Activated CD8-positive, alpha-beta T cell treated with anti-CD3 and anti-CD28 coated beads for 36 hours (primary cell): ENCODE measurements around the gene OLFML1. TPM values are rescaled to one million over a fixed set of nuclear protein-coding genes. Genes with fewer than 3 reads are reported as not detected.
A peak's percentile ranks its signal among the peaks of the same experiment; 100 is the strongest.

Experiments used
- ATAC-seq: fragments of 200-7000 bp; cut with Tn5 transposase; one replicate; pipeline ENCODE4 v1.10.0; 2021; ENCODE audit warnings: mild to moderate bottlenecking, moderate library complexity
- CTCF ChIA-PET: fragments of 350-600 bp; sonication (Branson Sonifier 250); formaldehyde crosslinking; loops from one replicate; lab custom pipeline; 2021; ENCODE audit warnings: antibody characterized with exemption; lab: Charles Lee
- POLR2A ChIA-PET: fragments of 350-600 bp; sonication (Branson Sonifier 250); formaldehyde crosslinking; loops from one replicate; lab custom pipeline; 2021; ENCODE audit warnings: antibody characterized with exemption; lab: Charles Lee
- DNase-seq: peaks from one replicate; pipeline ENCODE4 v3.0.0-alpha.2; 2020
- H3K27ac Mint-ChIP-seq: one replicate; pipeline ENCODE4 v1.8.0; 2021; ENCODE audit warnings: mild to moderate bottlenecking, mixed read lengths
- H3K27me3 Mint-ChIP-seq: one replicate; pipeline ENCODE4 v1.8.0; 2021; ENCODE audit warnings: mixed read lengths
- H3K36me3 Mint-ChIP-seq: one replicate; pipeline ENCODE4 v1.8.0; 2021; ENCODE audit warnings: low read depth, mixed read lengths
- H3K4me1 Mint-ChIP-seq: one replicate; pipeline ENCODE4 v1.8.0; 2021; ENCODE audit warnings: low read depth, mixed read lengths
- H3K4me3 Mint-ChIP-seq: one replicate; pipeline ENCODE4 v1.8.0; 2021; ENCODE audit warnings: mild to moderate bottlenecking, moderate library complexity, mixed read lengths
- H3K9me3 Mint-ChIP-seq: one replicate; pipeline ENCODE4 v1.8.0; 2021; ENCODE audit warnings: mixed read lengths
- intact Hi-C: fragments of 100-400 bp; cut with micrococcal nuclease; formaldehyde crosslinking; loops from one replicate; pipeline ENCODE4 v1.10.0; 2022
- total RNA-seq, 2 experiments: library from RNA; stranded (reverse); gene quantifications; one replicate each; pipeline ENCODE4 v1.2.3, GENCODE V29; 2021
- TF ChIP-seq, protein P1 (sequence below): fragments of 200-600 bp; IDR thresholded peaks from one replicate; pipeline ENCODE4 v1.8.0; 2022; ENCODE audit warnings: antibody characterized with exemption, mild to moderate bottlenecking

OLFML1 gene
- total RNA-seq, 2 experiments from 2014 or later, result not detected

DNA sequence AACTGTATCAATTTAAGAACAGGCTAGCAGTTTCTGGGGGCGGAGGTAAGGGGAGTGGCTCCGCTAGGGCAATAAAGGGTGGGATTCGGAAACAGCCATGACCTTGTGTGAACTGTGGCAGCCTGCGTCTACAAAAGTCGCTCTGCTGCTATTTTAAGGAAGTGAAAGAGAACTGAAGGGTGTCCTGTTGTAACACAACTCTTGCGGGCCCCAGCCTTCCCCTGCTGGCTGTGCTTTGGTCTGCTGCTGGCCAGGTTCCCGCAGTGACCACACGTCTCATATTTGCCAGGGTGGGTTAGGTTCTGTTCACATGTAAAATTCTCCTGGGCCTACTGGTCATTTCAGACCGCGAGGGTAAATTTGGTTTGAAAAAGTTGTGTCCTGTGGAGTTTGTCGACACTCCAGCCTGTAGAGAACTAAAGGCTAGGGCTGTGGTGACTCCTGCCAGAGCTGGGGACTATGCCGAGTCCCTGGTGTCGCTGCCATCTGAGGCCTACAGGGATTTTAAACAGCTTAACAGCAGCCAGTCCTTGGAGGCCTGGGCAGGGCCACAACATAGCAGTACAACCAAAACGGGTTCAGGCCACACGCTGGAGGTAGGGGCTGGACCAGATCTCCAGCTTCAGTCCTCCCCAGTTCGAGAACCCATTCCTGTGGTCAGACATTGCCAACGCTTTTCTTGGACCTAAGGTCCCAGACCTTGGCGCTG lies 27.4 kb downstream of the OLFML1 start:
- H3K4me3 Mint-ChIP-seq, result peak overlapping the region; percentile 86
- H3K36me3 Mint-ChIP-seq, result no peaks in the 10 kb centered on the region
- peaks cover 4% of the 10 kb centered on the region for H3K27me3 Mint-ChIP-seq
- peak overlapping the region; percentile 90 for H3K27ac Mint-ChIP-seq
- ChIA-PET CTCF (interaction anchor here (0.6 to 2.6 kb wide), 26 partner anchors 9 to 182 kb away, joined by 3 to 12 read pairs (median 4); partner anchors contain the start of gene OLFML1), POLR2A (interaction anchor here (0.7 to 1.5 kb wide), 4 partner anchors 8 to 474 kb away, joined by 3 to 6 read pairs (median 3); partner anchors contain the start of gene EIF3F)
- DNase-seq, result peak; percentile 58
- H3K9me3 Mint-ChIP-seq, result no peaks in the 10 kb centered on the region
- peaks cover 25% of the 10 kb centered on the region for H3K4me1 Mint-ChIP-seq
- TF ChIP-seq, protein P1, sequence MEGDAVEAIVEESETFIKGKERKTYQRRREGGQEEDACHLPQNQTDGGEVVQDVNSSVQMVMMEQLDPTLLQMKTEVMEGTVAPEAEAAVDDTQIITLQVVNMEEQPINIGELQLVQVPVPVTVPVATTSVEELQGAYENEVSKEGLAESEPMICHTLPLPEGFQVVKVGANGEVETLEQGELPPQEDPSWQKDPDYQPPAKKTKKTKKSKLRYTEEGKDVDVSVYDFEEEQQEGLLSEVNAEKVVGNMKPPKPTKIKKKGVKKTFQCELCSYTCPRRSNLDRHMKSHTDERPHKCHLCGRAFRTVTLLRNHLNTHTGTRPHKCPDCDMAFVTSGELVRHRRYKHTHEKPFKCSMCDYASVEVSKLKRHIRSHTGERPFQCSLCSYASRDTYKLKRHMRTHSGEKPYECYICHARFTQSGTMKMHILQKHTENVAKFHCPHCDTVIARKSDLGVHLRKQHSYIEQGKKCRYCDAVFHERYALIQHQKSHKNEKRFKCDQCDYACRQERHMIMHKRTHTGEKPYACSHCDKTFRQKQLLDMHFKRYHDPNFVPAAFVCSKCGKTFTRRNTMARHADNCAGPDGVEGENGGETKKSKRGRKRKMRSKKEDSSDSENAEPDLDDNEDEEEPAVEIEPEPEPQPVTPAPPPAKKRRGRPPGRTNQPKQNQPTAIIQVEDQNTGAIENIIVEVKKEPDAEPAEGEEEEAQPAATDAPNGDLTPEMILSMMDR, result no peak
- ATAC-seq, result peak; percentile 29
- intact Hi-C loops, result loop anchor here (2.0 to 10.0 kb wide), 2 partner anchors 152 to 182 kb away; no protein-coding TSS in a partner anchor

DNA sequence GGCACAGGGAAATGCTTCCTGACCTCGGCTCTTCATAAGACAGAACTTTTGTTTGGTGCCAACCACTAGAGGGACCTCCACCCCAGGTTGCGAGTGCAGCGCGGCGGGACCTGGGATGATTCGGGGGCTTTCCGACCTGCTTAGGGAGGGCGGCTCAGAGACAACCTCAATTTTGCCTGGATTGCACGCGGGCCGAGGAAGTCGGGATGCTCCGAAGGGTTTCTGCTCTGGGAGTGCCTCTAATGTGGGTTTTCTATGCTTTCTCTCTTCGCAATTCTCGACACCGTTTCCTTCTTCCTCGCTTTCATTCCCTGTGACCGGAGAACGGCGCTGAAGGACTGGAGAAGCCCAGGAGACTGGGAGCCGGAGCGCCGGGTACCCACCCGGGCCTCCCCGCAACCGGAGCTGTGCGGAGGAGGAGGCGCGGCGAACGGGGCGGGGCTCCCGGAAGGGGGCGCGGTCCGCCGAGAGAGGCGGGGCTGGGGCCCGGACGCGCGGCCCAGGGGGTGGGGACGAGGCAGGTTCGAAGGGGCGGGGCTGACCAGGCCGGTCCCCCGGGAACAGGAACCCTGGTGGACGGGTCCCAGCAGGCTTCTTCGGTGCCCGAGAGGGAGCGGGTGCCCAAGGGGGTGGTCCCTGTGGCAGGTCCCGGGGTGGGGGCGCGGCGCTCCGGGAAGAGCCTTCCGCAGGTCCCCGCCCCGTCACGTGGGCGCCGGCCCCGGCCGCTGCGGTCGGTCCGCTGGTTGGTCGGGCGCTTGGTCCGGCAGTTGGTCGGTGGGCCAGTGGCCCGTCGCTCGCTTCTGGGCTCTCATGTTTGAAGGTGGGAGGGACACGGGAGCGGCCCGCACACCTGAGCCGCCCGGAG lies 28.2 kb downstream of the OLFML1 start, which contains the start of gene PPFIBP2:
Gene PPFIBP2, plus strand, starts transcription at position 766 of the 865 bp plus-strand sequence. CDS start 35,477 bp downstream, outside the sequence.
- H3K4me1 Mint-ChIP-seq, result peaks cover 25% of the 10 kb centered on the region
- ChIA-PET POLR2A (interaction anchor here (0.7 to 1.5 kb wide), 5 partner anchors 7 to 473 kb away, joined by 3 to 6 read pairs (median 3); partner anchors contain the start of gene EIF3F), CTCF (interaction anchor here (0.5 to 2.6 kb wide), 25 partner anchors 8 to 785 kb away, joined by 3 to 12 read pairs (median 4); partner anchors contain the start of gene OLFML1)
- H3K36me3 Mint-ChIP-seq, result no peaks in the 10 kb centered on the region
- peak within 1 kb of the TSS; percentile 86 for H3K4me3 Mint-ChIP-seq
- peak within 1 kb of the TSS; percentile 90 for H3K27ac Mint-ChIP-seq
- H3K27me3 Mint-ChIP-seq, result peaks cover 4% of the 10 kb centered on the region
- ATAC-seq (peak; percentile 89), DNase-seq (peak; percentile 82)
- TF ChIP-seq, protein P1, result peak; percentile 93
- intact Hi-C loops, result loop anchor here (2.0 to 10.0 kb wide), 2 partner anchors 151 to 181 kb away; no protein-coding TSS in a partner anchor
- no peaks in the 10 kb centered on the region for H3K9me3 Mint-ChIP-seq

DNA sequence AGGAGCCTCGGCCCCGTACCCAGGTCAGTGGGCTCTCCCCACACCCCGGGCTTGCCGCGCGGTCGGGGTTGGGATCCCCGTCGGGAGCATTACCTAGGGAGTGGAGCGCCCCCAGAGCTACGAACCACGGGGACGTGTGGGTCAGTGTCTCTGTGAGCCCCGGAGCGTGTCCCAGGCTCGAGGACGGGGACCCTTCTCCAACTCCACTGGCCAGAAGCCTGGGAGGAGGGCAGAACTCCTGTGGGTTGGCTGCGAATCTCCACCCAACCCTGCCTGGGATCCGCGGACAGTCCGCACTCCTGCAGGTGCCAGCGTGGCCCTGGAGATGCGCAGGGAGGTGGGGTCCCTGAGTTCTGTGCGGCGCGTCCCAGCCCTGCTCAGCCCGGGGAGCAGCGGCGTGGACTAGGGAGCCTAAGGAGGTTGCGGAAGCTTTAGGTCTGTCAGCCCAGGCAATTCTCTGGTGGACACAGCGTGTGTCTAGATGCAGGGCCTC lies 28.8 kb downstream of the OLFML1 start:
- ChIA-PET POLR2A (interaction anchor here (0.9 to 1.2 kb wide), 2 partner anchors 14 to 42 kb away, joined by 3 read pairs; no protein-coding TSS in a partner anchor), CTCF (interaction anchor here (0.5 to 2.6 kb wide), 17 partner anchors 8 to 181 kb away, joined by 3 to 12 read pairs (median 4); partner anchors contain the start of gene OLFML1)
- Mint-ChIP-seq H3K36me3 (no peaks in the 10 kb centered on the region), H3K4me3 (peak overlapping the region; percentile 86), H3K27me3 (peaks cover 4% of the 10 kb centered on the region), H3K27ac (no peak overlapping the region), H3K9me3 (no peaks in the 10 kb centered on the region), H3K4me1 (peaks cover 25% of the 10 kb centered on the region)
- TF ChIP-seq, protein P1, result no peak
- intact Hi-C loops, result loop anchor here (10.0 kb wide), 1 partner anchor 181 kb away; no protein-coding TSS in a partner anchor
- DNase-seq (peak; percentile 14), ATAC-seq (peak; percentile 25)

DNA sequence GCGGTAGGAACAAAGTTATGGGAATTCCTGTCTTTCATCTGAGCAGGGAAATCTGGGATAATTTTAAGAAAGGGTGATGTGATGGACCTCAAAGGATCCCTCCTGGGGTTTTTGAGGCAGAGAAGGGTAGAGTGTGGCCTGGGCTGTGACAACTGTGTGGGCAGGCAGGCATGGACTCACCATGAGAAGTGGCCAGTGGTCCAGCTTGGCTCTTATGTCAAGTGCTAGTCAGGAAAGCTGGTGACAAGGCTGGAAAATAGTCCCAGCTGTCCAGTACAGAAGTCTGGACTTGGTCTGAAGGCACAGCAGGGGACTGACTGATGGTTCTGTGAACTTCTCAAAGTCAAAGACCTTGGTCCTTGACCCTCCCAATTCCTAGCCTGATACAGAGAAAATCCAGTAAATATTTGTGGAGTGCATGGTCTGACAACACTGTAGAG lies 30.2 kb downstream of the OLFML1 start:
- ChIA-PET POLR2A (no interaction called here), CTCF (interaction anchor here (0.7 to 1.1 kb wide), 4 partner anchors 11 to 177 kb away, joined by 3 to 5 read pairs (median 4); no protein-coding TSS in a partner anchor)
- Mint-ChIP-seq H3K9me3 (no peaks in the 10 kb centered on the region), H3K36me3 (no peaks in the 10 kb centered on the region), H3K27me3 (peaks cover 4% of the 10 kb centered on the region), H3K4me1 (peaks cover 25% of the 10 kb centered on the region), H3K27ac (peak overlapping the region; percentile 77), H3K4me3 (peak overlapping the region; percentile 86)
- ATAC-seq, result no peak
- no peak for DNase-seq
- intact Hi-C loops, result loop anchor here (10.0 kb wide), 1 partner anchor 179 kb away; no protein-coding TSS in a partner anchor
- TF ChIP-seq, protein P1, result no peak
